Progenitor cell of endocrine pancreas (in vitro differentiated cells): ENCODE measurements around the gene HEATR5A. TPM values are rescaled to one million over a fixed set of nuclear protein-coding genes. Genes with fewer than 3 reads are reported as not detected.
"Not testable (repeated sequence)": the region's sequence is repeated elsewhere in the genome, so short reads cannot be mapped to it uniquely, and the experiment has no call there.

ENCODE experiments used
- DNase-seq: peaks from one replicate; pipeline ENCODE4 v3.0.0; 2021; ENCODE audit warnings: low spot score; ENCODE audit not compliant: unreplicated experiment
- H3K27ac Mint-ChIP-seq: 2 replicates; pipeline ENCODE4 v1.8.0; 2021; ENCODE audit warnings: mild to moderate bottlenecking, moderate library complexity, mixed read lengths
- H3K27me3 Mint-ChIP-seq: 2 replicates; pipeline ENCODE4 v1.8.0; 2021; ENCODE audit warnings: mixed read lengths
- H3K36me3 Mint-ChIP-seq: 2 replicates; pipeline ENCODE4 v1.8.0; 2022; ENCODE audit warnings: mixed read lengths; ENCODE audit not compliant: insufficient read depth
- H3K4me1 Mint-ChIP-seq: 2 replicates; pipeline ENCODE4 v1.8.0; 2021; ENCODE audit warnings: low read depth, mixed read lengths
- H3K4me3 Mint-ChIP-seq: 2 replicates; pipeline ENCODE4 v1.8.0; 2021; ENCODE audit warnings: low read depth, mild to moderate bottlenecking, moderate library complexity, mixed read lengths
- H3K9me3 Mint-ChIP-seq: 2 replicates; pipeline ENCODE4 v1.8.0; 2021; ENCODE audit warnings: low read depth, mixed read lengths
- CTCF ChIP-seq: fragments of 200-600 bp; sonication (generic); IDR thresholded peaks from one replicate; pipeline ENCODE4 v1.5.0; 2021; ENCODE audit warnings: antibody characterized with exemption, mild to moderate bottlenecking; ENCODE audit not compliant: unreplicated experiment
- total RNA-seq: library from RNA; stranded (reverse); gene quantifications from 2 replicates; pipeline ENCODE4 v1.2.1, GENCODE V29; 2021

The HEATR5A gene
- total RNA-seq, 1 donor from 2014 or later: 28.3 TPM

- H3K27ac Mint-ChIP-seq: no peak overlapping the region
- no peak overlapping the region for H3K4me3 Mint-ChIP-seq
- DNase-seq: no peak
- no peaks in the 10 kb centered on the region for H3K36me3 Mint-ChIP-seq
- H3K4me1 Mint-ChIP-seq: no peaks in the 10 kb centered on the region
- H3K9me3 Mint-ChIP-seq: no peaks in the 10 kb centered on the region
- H3K27me3 Mint-ChIP-seq: no peaks in the 10 kb centered on the region
- TF ChIP-seq CTCF: no peak
Measured at GRCh38 chr14:31253746-31254471, 166.4 kb downstream of the HEATR5A start.

GRCh38 chr14:31252865-31253264, 167.5 kb downstream of the HEATR5A start:
- H3K27ac Mint-ChIP-seq: no peak overlapping the region
- no peaks in the 10 kb centered on the region for H3K36me3 Mint-ChIP-seq

GRCh38 chr14:31251028-31251958, 169.1 kb downstream of the HEATR5A start:
- no peak overlapping the region for H3K4me3 Mint-ChIP-seq
- H3K9me3 Mint-ChIP-seq: no peaks in the 10 kb centered on the region
- H3K4me1 Mint-ChIP-seq: no peaks in the 10 kb centered on the region
- no peaks in the 10 kb centered on the region for H3K27me3 Mint-ChIP-seq
- no peak for TF ChIP-seq CTCF
- DNase-seq: no peak
- H3K27ac Mint-ChIP-seq: no peak overlapping the region
- no peaks in the 10 kb centered on the region for H3K36me3 Mint-ChIP-seq

More at GRCh38 chr14:31252865-31253264, 167.5 kb downstream of the HEATR5A start:
- no peak for TF ChIP-seq CTCF
- Mint-ChIP-seq H3K4me1 (no peaks in the 10 kb centered on the region), H3K27me3 (no peaks in the 10 kb centered on the region), H3K9me3 (no peaks in the 10 kb centered on the region), H3K4me3 (no peak overlapping the region)
- no peak for DNase-seq

GRCh38 chr14:31244626-31245025, 175.7 kb downstream of the HEATR5A start:
- no peak for TF ChIP-seq CTCF
- H3K27ac Mint-ChIP-seq: no peak overlapping the region
- no peak overlapping the region for H3K4me3 Mint-ChIP-seq
- H3K4me1 Mint-ChIP-seq: peaks cover 2% of the 10 kb centered on the region
- no peaks in the 10 kb centered on the region for H3K27me3 Mint-ChIP-seq
- H3K36me3 Mint-ChIP-seq: no peaks in the 10 kb centered on the region
- no peaks in the 10 kb centered on the region for H3K9me3 Mint-ChIP-seq
- no peak for DNase-seq

GRCh38 chr14:31243860-31244259, 176.5 kb downstream of the HEATR5A start:
- H3K9me3 Mint-ChIP-seq: no peaks in the 10 kb centered on the region
- H3K27me3 Mint-ChIP-seq: no peaks in the 10 kb centered on the region
- DNase-seq: no peak
- no peaks in the 10 kb centered on the region for H3K36me3 Mint-ChIP-seq
- no peak overlapping the region for H3K27ac Mint-ChIP-seq
- no peak for TF ChIP-seq CTCF
- peaks cover 2% of the 10 kb centered on the region for H3K4me1 Mint-ChIP-seq
- H3K4me3 Mint-ChIP-seq: no peak overlapping the region

- H3K9me3 Mint-ChIP-seq, H3K4me3 Mint-ChIP-seq, DNase-seq, H3K27ac Mint-ChIP-seq, H3K4me1 Mint-ChIP-seq, H3K36me3 Mint-ChIP-seq, H3K27me3 Mint-ChIP-seq: not testable (repeated sequence)
Measured at GRCh38 chr14:31242161-31242940, 178.0 kb downstream of the HEATR5A start.
